D341Med (cell line): Measurements from ENCODE around the gene ARHGAP19.

Experiments
- DNase-seq: peaks from one replicate; pipeline ENCODE4 v3.0.0; 2012; ENCODE audit warnings: low spot score

Gene ARHGAP19

GRCh38 chr10:97192952-97193435 lies 99.4 kb downstream of the ARHGAP19 start:
- no peak for DNase-seq

- no peak for DNase-seq
Observed at GRCh38 chr10:97190450-97190849, 102.0 kb downstream of the ARHGAP19 start.

DNA sequence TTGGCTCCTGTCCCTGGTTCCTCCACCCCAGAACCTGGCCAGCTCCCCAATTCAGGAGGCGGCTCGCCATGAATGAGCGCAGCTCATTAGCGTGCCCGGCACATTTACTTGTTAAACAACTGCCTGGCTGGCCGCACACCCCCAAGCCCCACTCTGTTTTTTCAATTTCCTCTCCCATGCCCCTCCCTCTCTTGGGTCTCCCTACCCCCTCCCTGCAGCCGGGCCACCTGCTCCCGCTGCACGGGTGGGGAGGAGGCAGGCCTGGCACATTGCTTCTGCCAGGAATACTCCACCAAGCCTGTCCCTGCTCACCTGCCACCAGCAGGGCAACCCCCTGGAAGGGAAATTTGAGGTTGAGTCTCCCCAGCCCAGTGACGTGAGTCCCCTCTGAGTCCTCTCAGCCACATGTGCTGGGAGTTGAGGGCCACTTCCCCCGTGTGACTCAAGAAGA lies 104.2 kb downstream of the ARHGAP19 start:
- no peak for DNase-seq

GRCh38 chr10:97186911-97187310 lies 105.5 kb downstream of the ARHGAP19 start:
- no peak for DNase-seq

DNA sequence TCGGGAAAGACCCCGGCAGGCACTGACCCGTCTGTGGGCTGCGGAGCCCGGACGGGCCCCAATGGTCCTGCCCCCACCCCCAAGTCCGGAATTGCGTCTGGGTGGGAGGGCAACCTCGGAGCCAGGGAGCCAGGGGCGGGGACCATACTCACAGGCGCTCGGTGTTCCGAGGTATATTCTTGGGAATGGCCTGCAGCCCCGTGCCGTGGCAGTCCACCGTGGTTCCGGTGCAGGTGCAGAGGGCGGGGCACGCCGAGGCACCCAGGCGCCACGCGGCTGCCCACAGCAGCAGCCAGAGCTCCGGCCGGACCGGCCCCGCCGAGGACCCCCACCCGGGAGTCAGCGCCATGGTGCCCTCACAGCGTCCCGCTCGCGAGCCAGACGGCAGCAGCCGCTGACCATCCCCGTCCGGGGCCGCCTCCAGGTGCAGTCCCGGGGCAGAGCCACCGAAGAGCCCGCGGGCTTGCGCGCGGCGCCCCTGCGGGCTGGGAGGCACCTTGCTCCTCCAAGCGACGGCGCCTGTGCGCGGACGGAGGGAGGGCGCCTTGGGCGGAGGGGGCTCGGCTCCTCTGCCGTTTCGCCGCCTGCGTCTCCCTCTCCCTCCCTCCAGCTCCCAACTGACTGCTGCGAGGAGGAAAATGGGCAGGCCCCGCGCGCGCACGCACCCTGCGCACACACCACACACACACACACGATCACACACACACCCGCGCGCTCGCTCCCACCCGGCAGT lies 106.9 kb downstream of the ARHGAP19 start, which contains the start of gene SLIT1:
TSS of gene SLIT1 (minus strand) at position 634 of the 733 bp plus-strand sequence. CDS start at position 349, 285 bp downstream.
- DNase-seq = peak; percentile 70

- DNase-seq = no peak
Observed at GRCh38 chr10:97184971-97185325, 107.5 kb downstream of the ARHGAP19 start.

DNA sequence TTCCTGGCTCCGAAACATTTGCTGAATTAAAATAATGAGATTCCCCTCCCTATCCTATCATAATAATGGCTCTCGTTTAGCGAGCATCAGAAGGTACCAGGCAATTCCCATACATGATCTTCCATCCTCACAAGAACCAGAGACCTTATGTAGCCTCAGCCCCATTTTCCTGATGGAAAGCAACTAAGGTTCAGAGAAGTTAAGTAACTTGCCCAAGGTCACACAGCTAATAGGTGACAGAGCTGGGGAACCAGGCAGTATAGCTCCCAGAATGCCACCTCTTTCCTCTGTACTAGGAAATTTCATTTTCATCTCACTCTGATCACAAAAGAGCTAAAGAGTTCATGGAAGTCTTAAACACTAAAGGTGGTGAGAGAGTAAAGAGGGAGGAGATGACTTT lies 109.1 kb downstream of the ARHGAP19 start:
- no peak for DNase-seq

- no peak for DNase-seq
Observed at GRCh38 chr10:97182288-97182990, 110.0 kb downstream of the ARHGAP19 start.

DNA sequence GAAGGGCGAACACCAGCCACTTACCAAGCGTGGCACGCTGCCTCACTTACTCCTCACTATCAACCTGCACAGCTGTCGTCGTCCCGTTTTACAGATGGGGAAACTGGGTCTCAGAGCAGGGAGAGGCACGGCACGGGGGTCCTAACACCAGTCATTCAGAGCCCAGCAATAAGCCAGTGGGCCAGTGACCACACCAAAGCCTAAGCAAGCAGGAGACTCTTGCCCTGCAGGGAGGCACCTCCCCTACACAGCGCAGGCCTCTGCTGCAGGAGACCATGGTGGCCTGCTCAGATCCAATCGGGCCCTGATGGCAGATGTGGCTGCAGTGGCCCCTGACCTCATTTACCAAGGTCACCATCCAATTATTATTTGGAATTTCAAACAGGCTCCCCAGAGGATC lies 111.5 kb downstream of the ARHGAP19 start:
- no peak for DNase-seq

DNA sequence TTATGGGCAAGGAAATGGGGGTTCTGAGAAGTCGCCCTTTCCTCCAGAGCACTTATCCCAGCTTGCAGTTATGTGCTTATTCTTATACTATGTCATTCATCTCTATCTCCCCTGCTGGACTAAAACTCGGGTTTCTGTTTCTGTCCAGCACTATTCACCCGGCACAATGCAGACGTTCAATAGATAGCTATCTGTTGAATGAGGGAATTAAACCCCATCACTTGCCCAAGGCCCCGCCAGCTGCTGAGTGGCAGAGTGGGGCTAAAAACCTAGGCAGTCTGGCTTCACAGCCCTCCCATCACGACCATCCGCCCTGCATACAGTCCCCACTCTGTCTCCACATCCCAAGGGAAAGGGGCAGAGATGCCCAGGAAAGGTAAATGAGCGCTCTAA lies 112.1 kb downstream of the ARHGAP19 start:
- no peak for DNase-seq

- peak; percentile 89 for DNase-seq
Observed at GRCh38 chr10:97179731-97180362, 112.6 kb downstream of the ARHGAP19 start.

DNA sequence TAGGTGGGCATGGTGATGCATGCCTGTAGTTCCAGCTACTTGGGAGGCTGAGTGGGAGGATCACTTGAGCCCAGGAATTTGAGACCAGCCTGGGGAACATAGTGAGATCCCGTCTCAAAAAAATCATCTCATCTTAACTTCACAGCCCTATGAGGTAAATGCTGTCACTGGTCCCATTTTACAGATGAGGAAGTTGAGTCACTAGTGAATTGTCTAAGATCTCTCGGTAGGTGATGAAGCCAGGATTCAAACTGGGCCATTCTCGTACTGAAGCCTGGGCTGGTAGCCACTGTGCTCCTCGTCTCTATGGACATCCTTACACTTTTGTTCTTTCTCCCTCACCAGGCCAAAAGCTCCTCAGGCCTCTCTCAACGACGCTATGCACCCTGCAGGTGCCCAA lies 113.1 kb downstream of the ARHGAP19 start:
- DNase-seq = no peak

- DNase-seq = no peak
Observed at GRCh38 chr10:97178074-97178473, 114.4 kb downstream of the ARHGAP19 start.

- DNase-seq = no peak
Observed at GRCh38 chr10:97176226-97176625, 116.2 kb downstream of the ARHGAP19 start.

DNA sequence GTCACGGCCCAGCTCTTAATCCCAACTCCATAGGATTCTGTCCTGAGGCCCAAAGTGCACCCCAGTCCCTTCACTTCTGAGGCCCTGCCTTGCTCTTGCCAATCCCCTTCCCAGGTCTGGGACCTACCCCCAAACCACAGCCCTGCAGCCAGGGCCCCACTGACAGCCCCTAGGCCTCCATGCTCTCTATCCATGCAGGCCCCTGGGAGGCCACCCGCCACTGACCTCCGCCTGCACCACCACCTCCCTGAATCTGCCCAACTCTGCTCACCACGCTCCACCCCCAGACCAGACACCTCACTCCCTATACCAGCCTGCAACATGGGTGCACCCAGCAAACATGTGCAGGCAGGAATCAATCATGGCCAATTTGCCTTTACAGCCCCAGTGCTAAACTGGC lies 116.9 kb downstream of the ARHGAP19 start:
- DNase-seq = no peak

- no peak for DNase-seq
Observed at GRCh38 chr10:97174941-97175340, 117.5 kb downstream of the ARHGAP19 start.

GRCh38 chr10:97174276-97174775 lies 118.1 kb downstream of the ARHGAP19 start:
- DNase-seq = no peak

DNA sequence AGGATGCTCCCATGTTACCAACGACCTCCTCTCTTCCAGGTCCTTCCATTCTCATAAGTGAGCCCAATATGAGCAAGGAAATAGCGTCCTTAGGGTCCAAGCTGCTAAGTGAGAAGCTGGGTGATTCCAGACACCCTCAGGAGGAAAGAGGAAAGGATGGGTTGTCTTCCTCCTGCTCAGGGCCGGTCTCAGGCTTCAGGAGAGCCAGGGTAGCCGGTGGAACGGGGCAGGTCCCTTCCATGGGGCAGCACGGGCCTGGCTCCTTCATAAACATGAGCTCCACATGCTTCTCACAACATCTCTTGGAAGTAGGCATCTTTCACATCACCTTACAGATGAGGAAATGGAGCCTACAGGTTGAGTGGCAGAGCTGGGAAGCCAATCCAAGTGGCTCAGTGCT lies 119.4 kb downstream of the ARHGAP19 start:
- DNase-seq = no peak
